Type B pancreatic cell (in vitro differentiated cells): ENCODE measurements around the gene C9orf152. TPM values are rescaled to one million over a fixed set of nuclear protein-coding genes. Genes with fewer than 3 reads are reported as not detected.
A peak's percentile ranks its signal among the peaks of the same experiment; 100 is the strongest.

Source experiments
- DNase-seq: peaks from one replicate; pipeline ENCODE4 v3.0.0; 2021; ENCODE audit warnings: mixed read lengths; ENCODE audit not compliant: unreplicated experiment; ENCODE audit errors: extremely low spot score
- H3K27ac Mint-ChIP-seq: 2 replicates; pipeline ENCODE4 v1.8.0; 2021; ENCODE audit warnings: mild to moderate bottlenecking, mixed read lengths
- H3K27me3 Mint-ChIP-seq: 2 replicates; pipeline ENCODE4 v1.8.0; 2021; ENCODE audit warnings: mixed read lengths
- H3K36me3 Mint-ChIP-seq: 2 replicates; pipeline ENCODE4 v1.8.0; 2021; ENCODE audit warnings: mixed read lengths
- H3K4me1 Mint-ChIP-seq: one replicate; pipeline ENCODE4 v1.8.0; 2021; ENCODE audit warnings: mixed read lengths; ENCODE audit not compliant: unreplicated experiment
- H3K4me3 Mint-ChIP-seq: 2 replicates; pipeline ENCODE4 v1.8.0; 2021; ENCODE audit warnings: mild to moderate bottlenecking, mixed read lengths
- H3K9me3 Mint-ChIP-seq: 2 replicates; pipeline ENCODE4 v1.8.0; 2021; ENCODE audit warnings: mixed read lengths
- total RNA-seq: library from RNA; stranded (reverse); gene quantifications from 2 replicates; pipeline ENCODE4 v1.2.1, GENCODE V29; 2021; ENCODE audit warnings: low replicate concordance
- TF ChIP-seq, protein P1 (sequence below): fragments of 200-600 bp; sonication (generic); conservative IDR thresholded peaks from 2 replicates; pipeline ENCODE4 v1.5.0; 2021; ENCODE audit warnings: antibody characterized with exemption, mild to moderate bottlenecking

C9orf152 gene
- total RNA-seq, 1 donor from 2014 or later, result 2.8 TPM

DNA sequence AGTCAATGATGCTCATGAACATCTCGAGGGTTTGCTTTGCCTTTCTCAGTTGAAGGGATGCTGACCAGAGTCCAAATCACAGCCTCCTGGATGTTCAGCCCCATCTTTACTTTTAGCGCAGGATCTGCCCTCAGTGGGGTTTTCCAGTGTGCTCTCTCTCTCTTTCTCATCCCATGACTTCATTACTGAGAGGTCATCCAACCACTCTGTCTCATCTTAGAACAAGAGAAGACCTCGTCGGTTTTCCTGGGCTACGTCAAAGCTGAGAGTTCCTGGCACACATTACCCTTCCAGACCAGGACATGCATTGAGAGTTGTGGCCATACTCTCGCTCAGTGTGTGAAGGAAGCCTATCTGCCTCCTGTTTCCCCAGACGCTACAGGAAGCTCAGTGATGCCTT is 47.3 kb downstream of the C9orf152 start:
- peaks cover 19% of the 10 kb centered on the region for H3K36me3 Mint-ChIP-seq
- no peaks in the 10 kb centered on the region for H3K27me3 Mint-ChIP-seq
- H3K9me3 Mint-ChIP-seq, result no peaks in the 10 kb centered on the region
- DNase-seq, result no peak
- no peak overlapping the region for H3K27ac Mint-ChIP-seq
- H3K4me3 Mint-ChIP-seq, result no peak overlapping the region
- peaks cover 28% of the 10 kb centered on the region for H3K4me1 Mint-ChIP-seq
- TF ChIP-seq, protein P1, sequence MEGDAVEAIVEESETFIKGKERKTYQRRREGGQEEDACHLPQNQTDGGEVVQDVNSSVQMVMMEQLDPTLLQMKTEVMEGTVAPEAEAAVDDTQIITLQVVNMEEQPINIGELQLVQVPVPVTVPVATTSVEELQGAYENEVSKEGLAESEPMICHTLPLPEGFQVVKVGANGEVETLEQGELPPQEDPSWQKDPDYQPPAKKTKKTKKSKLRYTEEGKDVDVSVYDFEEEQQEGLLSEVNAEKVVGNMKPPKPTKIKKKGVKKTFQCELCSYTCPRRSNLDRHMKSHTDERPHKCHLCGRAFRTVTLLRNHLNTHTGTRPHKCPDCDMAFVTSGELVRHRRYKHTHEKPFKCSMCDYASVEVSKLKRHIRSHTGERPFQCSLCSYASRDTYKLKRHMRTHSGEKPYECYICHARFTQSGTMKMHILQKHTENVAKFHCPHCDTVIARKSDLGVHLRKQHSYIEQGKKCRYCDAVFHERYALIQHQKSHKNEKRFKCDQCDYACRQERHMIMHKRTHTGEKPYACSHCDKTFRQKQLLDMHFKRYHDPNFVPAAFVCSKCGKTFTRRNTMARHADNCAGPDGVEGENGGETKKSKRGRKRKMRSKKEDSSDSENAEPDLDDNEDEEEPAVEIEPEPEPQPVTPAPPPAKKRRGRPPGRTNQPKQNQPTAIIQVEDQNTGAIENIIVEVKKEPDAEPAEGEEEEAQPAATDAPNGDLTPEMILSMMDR, result no peak

DNA sequence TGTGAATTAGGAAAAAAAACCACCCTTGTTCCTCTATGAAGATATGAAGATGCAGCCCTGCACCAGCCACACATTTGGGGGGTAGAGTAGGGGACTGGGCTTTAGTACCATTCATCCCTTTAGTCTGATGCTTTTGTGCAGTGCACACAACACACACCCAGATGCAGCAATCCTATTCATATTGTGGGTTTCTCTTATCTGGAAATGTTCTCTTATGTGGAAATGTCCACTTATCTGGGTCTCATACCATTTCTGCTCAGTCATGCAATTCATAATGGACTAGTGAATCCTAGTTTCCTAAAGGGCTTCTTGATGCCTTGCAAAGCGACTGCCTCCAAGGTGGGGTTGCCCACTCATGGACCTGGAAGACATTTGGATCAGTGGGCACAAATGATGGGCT is 47.8 kb downstream of the C9orf152 start:
- Mint-ChIP-seq H3K4me3 (no peak overlapping the region), H3K36me3 (peaks cover 19% of the 10 kb centered on the region), H3K27me3 (no peaks in the 10 kb centered on the region), H3K9me3 (no peaks in the 10 kb centered on the region), H3K27ac (no peak overlapping the region), H3K4me1 (peaks cover 28% of the 10 kb centered on the region)
- no peak for DNase-seq
- TF ChIP-seq, protein P1, result no peak

DNA sequence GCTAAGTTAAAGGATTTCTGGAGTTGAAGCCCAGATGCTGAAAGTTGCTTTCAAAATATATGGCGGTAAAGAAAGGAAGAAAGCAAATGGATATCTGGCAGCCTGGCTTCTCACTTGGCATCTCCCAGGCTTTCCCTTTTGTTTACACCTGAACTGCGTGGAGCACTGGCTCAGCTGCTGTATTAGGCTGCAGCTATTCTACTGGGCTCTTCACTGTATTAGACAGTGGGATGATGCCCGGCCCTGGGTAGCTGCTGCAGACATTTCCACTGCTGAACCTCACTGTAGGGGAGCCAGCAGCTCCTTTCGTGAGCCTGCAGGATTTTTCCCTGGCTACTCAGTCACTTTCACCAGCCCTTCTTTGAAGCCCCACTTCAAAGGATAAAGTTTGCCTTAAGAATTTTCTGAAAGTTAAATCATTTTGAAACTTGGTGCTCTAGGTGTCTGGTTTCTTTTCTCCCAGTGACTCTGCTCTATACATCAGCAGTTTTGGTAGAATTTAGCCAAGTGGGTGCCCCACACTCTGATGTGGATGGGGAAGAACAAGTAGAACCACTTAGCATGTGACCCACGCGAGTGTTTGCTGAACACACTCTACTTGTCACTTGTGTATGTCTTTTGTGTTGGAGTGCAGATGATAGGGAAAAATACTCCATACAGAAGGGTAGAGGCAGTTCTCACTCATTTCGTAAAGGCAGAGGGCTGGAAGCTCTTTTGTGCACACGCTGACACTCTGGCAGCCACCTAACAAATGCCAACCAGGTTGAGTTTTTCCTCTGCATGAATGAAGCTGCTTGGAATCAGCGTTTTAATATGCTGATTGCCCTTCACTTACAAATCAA is 49.9 kb downstream of the C9orf152 start:
- Mint-ChIP-seq H3K27ac (peak overlapping the region; percentile 46), H3K9me3 (no peaks in the 10 kb centered on the region), H3K4me3 (peak overlapping the region; percentile 68), H3K36me3 (peaks cover 19% of the 10 kb centered on the region), H3K27me3 (no peaks in the 10 kb centered on the region), H3K4me1 (peaks cover 30% of the 10 kb centered on the region)
- TF ChIP-seq, protein P1, result no peak
- DNase-seq, result no peak

DNA sequence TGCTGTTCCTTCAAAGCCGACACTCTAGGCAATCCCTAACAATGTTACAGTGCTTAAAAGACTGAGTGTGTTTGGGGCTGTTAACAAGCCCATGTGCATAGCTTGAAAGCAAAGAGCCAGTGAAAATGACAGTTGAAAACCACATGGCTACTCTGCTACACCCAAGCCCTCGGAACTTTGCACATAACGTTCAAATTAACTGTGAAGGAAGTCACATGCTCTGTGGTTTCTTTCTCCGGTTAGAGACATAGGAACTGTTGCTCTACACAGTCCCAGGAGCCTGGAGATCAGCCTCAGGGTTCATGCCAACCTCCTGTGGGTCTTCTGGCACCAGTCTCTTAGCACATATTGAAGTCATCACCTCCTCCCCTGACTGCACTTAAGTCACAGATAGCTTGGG is 51.1 kb downstream of the C9orf152 start:
- TF ChIP-seq, protein P1, result no peak
- peaks cover 16% of the 10 kb centered on the region for H3K36me3 Mint-ChIP-seq
- no peak overlapping the region for H3K27ac Mint-ChIP-seq
- no peak overlapping the region for H3K4me3 Mint-ChIP-seq
- no peaks in the 10 kb centered on the region for H3K9me3 Mint-ChIP-seq
- H3K4me1 Mint-ChIP-seq, result peaks cover 35% of the 10 kb centered on the region
- H3K27me3 Mint-ChIP-seq, result no peaks in the 10 kb centered on the region
- DNase-seq, result no peak

DNA sequence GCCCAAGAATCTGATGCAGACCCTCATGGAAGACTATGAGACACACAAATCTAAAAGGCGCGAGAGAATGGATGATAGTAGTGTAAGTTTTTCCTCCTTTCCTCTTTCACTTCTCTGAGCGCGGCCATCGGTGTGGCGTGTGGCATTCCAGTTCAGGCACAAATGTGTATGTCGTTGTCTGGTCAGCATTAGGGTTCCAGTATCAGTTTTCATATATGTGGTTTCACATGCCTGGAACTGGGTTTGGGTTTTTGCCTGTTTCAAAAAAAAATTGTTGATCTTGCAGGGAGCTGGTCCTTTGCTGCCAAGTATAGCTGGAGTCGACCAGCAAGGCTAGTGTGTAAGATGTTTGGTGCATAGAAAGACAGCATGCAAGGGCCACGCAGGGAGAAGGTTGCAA is 51.5 kb downstream of the C9orf152 start:
- H3K27ac Mint-ChIP-seq, result no peak overlapping the region
- TF ChIP-seq, protein P1, result no peak
- H3K36me3 Mint-ChIP-seq, result peaks cover 14% of the 10 kb centered on the region
- H3K9me3 Mint-ChIP-seq, result no peaks in the 10 kb centered on the region
- no peaks in the 10 kb centered on the region for H3K27me3 Mint-ChIP-seq
- H3K4me3 Mint-ChIP-seq, result no peak overlapping the region
- DNase-seq, result no peak
- H3K4me1 Mint-ChIP-seq, result peaks cover 35% of the 10 kb centered on the region
